Activated CD8-positive, alpha-beta T cell treated with anti-CD3 and anti-CD28 coated beads, Interleukin-2, amount 10 ng/mL, durations not matched to agents 7 days and 5 days (primary cell): ENCODE data around the gene VCL. TPM values are rescaled to one million over a fixed set of nuclear protein-coding genes. Genes with fewer than 3 reads are reported as not detected.

Source experiments
- ATAC-seq: fragments of 150-1000 bp; cut with Tn5 transposase; one replicate; pipeline ENCODE4 v1.10.0; 2021; ENCODE audit warnings: moderate library complexity
- CTCF ChIA-PET: fragments of 350-600 bp; sonication (Branson Sonifier 250); formaldehyde crosslinking; loops from one replicate; lab custom pipeline; 2021; ENCODE audit warnings: antibody characterized with exemption; lab: Charles Lee
- POLR2A ChIA-PET: fragments of 350-600 bp; sonication (Branson Sonifier 250); formaldehyde crosslinking; loops from one replicate; lab custom pipeline; 2021; ENCODE audit warnings: antibody characterized with exemption; lab: Charles Lee
- DNase-seq: peaks from one replicate; pipeline ENCODE4 v3.0.0-alpha.2; 2020
- H3K27ac Mint-ChIP-seq: one replicate; pipeline ENCODE4 v1.8.0; 2021; ENCODE audit warnings: mild to moderate bottlenecking, mixed read lengths
- H3K27me3 Mint-ChIP-seq: one replicate; pipeline ENCODE4 v1.8.0; 2021; ENCODE audit warnings: low read depth, mixed read lengths
- H3K36me3 Mint-ChIP-seq: one replicate; pipeline ENCODE4 v1.8.0; 2021; ENCODE audit warnings: low read depth, mixed read lengths
- H3K4me1 Mint-ChIP-seq: one replicate; pipeline ENCODE4 v1.8.0; 2021; ENCODE audit warnings: low read depth, mixed read lengths
- H3K4me3 Mint-ChIP-seq: one replicate; pipeline ENCODE4 v1.8.0; 2021; ENCODE audit warnings: mild to moderate bottlenecking, mixed read lengths
- H3K9me3 Mint-ChIP-seq: one replicate; pipeline ENCODE4 v1.8.0; 2022; ENCODE audit warnings: mixed read lengths; ENCODE audit not compliant: insufficient read depth
- total RNA-seq, 2 experiments: library from RNA; stranded (reverse); gene quantifications; one replicate each; pipeline ENCODE4 v1.2.3, GENCODE V29; 2021

VCL gene
- total RNA-seq, 2 experiments from 2014 or later, result 31.2 to 33.2 TPM

DNA sequence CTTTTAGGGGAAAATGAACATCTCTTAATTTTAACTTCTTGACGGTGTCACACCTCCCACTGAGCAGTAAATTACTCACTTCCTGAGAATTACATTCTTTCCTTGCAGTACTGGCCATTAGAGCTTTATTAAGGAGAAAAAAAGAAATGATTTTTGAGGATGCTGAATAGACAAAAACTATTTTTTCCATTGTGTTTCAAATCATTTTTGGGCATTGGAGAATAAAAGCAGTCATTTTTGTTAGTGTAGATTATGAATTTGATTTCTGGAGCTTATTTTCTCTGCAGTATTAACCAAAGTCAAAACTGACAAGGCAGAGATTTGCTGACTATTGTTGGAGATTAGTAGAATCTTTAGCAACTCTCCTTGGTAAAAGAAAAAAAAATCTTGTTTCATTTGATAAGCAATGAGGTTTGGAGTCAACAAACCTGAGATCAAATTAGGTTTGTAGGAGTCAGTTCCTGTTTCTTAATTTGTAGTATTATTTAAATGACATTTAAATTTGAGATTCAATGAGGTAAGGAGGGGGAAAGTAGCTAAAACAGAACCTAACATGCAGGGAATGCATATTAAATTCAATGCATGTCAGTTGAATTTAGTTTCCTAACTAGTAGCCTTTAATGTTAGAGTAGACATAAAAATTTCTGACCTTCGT is 82.1 kb downstream of the VCL start:
- H3K27ac Mint-ChIP-seq, result no peak overlapping the region
- no peak for ATAC-seq
- POLR2A ChIA-PET, result interaction anchor here (1.1 kb wide), 1 partner anchor 158 kb away, joined by 3 read pairs; no protein-coding TSS in a partner anchor

DNA sequence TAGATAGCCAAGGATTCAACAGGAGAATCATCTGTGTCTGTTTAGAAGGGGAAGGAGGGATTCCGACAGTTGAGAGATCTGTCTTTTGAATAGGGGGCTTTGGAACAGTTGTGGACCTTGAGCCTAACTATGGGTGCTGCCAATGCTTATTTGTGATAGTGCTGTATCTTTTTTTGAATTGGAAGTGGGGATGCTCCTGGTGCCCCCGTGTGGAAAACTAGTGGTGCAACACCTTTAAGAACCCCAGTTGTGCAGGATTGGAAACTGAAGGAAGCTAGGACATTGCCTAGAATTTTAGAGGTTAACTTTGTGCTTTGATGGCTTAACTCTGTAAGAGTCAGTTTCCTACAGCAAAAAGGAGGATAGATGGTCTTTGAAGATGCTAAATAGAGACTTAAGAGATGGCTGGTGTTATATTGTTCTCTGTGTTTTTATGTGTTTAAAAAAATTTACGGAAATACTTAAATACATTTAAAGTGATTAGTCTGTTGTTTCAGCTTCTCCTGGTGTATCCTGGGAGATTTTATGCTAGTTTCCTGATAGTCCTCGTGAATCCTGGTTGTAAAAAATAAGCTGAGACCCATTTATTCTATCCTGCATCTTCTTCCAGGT is 83.4 kb downstream of the VCL start:
- Mint-ChIP-seq H3K27me3 (no peaks in the 10 kb centered on the region), H3K27ac (peak overlapping the region; percentile 17), H3K4me3 (no peak overlapping the region), H3K4me1 (peaks cover 41% of the 10 kb centered on the region), H3K9me3 (no peaks in the 10 kb centered on the region), H3K36me3 (peaks cover 20% of the 10 kb centered on the region)
- DNase-seq, result peak; percentile 64
- no peak for ATAC-seq
- CTCF ChIA-PET, result interaction anchor here (0.6 to 9.3 kb wide), 43 partner anchors 9 to 761 kb away, joined by 3 to 103 read pairs (median 6); no protein-coding TSS in a partner anchor
- POLR2A ChIA-PET, result no interaction called here

More for the DNA sequence above, 82.1 kb downstream of the VCL start:
- H3K9me3 Mint-ChIP-seq, result no peaks in the 10 kb centered on the region
- H3K27me3 Mint-ChIP-seq, result no peaks in the 10 kb centered on the region
- peaks cover 27% of the 10 kb centered on the region for H3K36me3 Mint-ChIP-seq
- no peak for DNase-seq
- H3K4me1 Mint-ChIP-seq, result peaks cover 38% of the 10 kb centered on the region
- H3K4me3 Mint-ChIP-seq, result no peak overlapping the region
- CTCF ChIA-PET, result interaction anchor here (1.0 to 9.3 kb wide), 26 partner anchors 15 to 230 kb away, joined by 3 to 103 read pairs (median 6); no protein-coding TSS in a partner anchor

DNA sequence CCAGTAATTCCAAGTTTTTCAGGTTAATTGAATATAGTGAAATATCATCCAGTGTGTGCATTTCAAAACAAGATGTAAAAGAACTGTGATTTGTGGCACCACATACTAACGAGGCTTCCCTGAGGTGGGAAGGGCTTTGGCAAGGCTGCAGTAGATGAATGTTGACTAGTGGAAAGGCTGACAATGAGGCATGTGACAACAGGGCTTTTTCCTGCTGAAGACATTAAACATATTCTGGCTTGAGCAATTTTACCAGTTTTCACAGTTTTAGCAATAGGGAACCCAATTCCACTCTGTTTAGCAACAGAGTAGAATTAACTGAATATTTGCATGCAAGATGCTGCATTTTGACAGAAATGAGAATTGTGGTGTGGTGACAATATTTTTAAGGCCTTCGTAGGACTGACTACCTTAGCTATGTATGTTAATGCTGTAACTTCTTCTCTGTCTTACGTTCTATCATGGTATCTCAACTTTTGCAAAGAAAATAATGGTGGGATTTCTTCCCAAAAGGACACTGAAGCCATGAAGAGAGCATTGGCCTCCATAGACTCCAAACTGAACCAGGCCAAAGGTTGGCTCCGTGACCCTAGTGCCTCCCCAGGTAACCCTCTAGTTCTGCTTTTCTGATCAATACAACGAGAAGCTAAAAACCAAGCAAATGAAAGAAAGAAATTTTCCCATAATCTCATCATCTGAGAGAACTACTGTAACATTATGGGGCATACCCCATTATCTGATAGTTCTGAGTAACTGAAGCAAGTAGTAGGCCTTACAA is 84.2 kb downstream of the VCL start:
- no peak for ATAC-seq
- no peaks in the 10 kb centered on the region for H3K27me3 Mint-ChIP-seq
- H3K36me3 Mint-ChIP-seq, result peaks cover 18% of the 10 kb centered on the region
- no peak overlapping the region for H3K4me3 Mint-ChIP-seq
- H3K27ac Mint-ChIP-seq, result no peak overlapping the region
- no peaks in the 10 kb centered on the region for H3K9me3 Mint-ChIP-seq
- CTCF ChIA-PET, result interaction anchor here (0.6 to 9.3 kb wide), 35 partner anchors 8 to 760 kb away, joined by 3 to 103 read pairs (median 6); no protein-coding TSS in a partner anchor
- POLR2A ChIA-PET, result no interaction called here
- peaks cover 41% of the 10 kb centered on the region for H3K4me1 Mint-ChIP-seq
- DNase-seq, result no peak

- DNase-seq, result no peak
- POLR2A ChIA-PET, result interaction anchor here (0.6 kb wide), 2 partner anchors 25 to 311 kb away, joined by 3 to 8 read pairs; a partner anchor contains a TSS
- no peak overlapping the region for H3K4me3 Mint-ChIP-seq
- H3K27me3 Mint-ChIP-seq, result no peaks in the 10 kb centered on the region
- H3K27ac Mint-ChIP-seq, result no peak overlapping the region
- H3K36me3 Mint-ChIP-seq, result peaks cover 10% of the 10 kb centered on the region
- no peak for ATAC-seq
- no peaks in the 10 kb centered on the region for H3K9me3 Mint-ChIP-seq
- CTCF ChIA-PET, result interaction anchor here (0.9 to 9.3 kb wide), 4 partner anchors 20 to 204 kb away, joined by 3 to 103 read pairs (median 14); no protein-coding TSS in a partner anchor
- H3K4me1 Mint-ChIP-seq, result peaks cover 31% of the 10 kb centered on the region
Observed at GRCh38 chr10:74083304-74083703, 85.4 kb downstream of the VCL start.

- CTCF ChIA-PET, result interaction anchor here (1.4 to 9.3 kb wide), 2 partner anchors 19 to 197 kb away, joined by 5 to 103 read pairs; no protein-coding TSS in a partner anchor
- Mint-ChIP-seq H3K27me3 (no peaks in the 10 kb centered on the region), H3K36me3 (peaks cover 15% of the 10 kb centered on the region), H3K4me1 (peaks cover 15% of the 10 kb centered on the region), H3K9me3 (no peaks in the 10 kb centered on the region), H3K4me3 (no peak overlapping the region), H3K27ac (peak overlapping the region; percentile 60)
- DNase-seq, result no peak
- ATAC-seq, result peak; percentile 49
- POLR2A ChIA-PET, result no interaction called here
Observed at GRCh38 chr10:74084955-74085354, 87.0 kb downstream of the VCL start.

GRCh38 chr10:74086317-74086716 is 88.4 kb downstream of the VCL start:
- H3K9me3 Mint-ChIP-seq, result no peaks in the 10 kb centered on the region
- peaks cover 20% of the 10 kb centered on the region for H3K36me3 Mint-ChIP-seq
- no peak overlapping the region for H3K4me3 Mint-ChIP-seq
- CTCF ChIA-PET, result interaction anchor here (1.0 kb wide), 1 partner anchor 200 kb away, joined by 3 read pairs; no protein-coding TSS in a partner anchor
- peaks cover 5% of the 10 kb centered on the region for H3K4me1 Mint-ChIP-seq
- POLR2A ChIA-PET, result interaction anchor here (0.6 kb wide), 1 partner anchor 27 kb away, joined by 3 read pairs; no protein-coding TSS in a partner anchor
- DNase-seq (no peak), ATAC-seq (no peak)
- no peak overlapping the region for H3K27ac Mint-ChIP-seq
- no peaks in the 10 kb centered on the region for H3K27me3 Mint-ChIP-seq

DNA sequence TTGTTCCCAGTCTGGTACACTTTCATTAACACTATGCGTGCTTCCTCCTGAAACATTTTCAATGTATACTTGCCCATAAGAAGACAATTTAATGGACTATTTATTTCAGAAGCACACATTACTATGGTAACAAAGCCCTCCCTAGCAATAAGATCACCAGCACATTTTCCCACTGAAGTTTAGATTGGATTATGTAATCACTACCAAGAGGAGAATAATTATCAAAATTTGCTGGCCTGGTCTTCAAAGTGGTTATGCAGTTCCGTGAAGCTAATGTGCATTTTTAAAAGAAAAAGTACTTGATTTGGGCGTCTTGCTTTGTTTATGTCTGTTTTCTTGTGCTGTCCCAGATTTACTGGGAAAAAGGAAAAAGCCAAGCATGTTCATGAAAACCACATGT is 90.8 kb downstream of the VCL start:
- DNase-seq (no peak), ATAC-seq (no peak)
- Mint-ChIP-seq H3K27ac (no peak overlapping the region), H3K9me3 (no peaks in the 10 kb centered on the region), H3K4me3 (no peak overlapping the region), H3K27me3 (no peaks in the 10 kb centered on the region), H3K36me3 (peaks cover 23% of the 10 kb centered on the region), H3K4me1 (peaks cover 5% of the 10 kb centered on the region)
- POLR2A ChIA-PET, result no interaction called here
- CTCF ChIA-PET, result interaction anchor here (0.9 to 1.2 kb wide), 2 partner anchors 10 to 202 kb away, joined by 3 to 4 read pairs; no protein-coding TSS in a partner anchor

- no peaks in the 10 kb centered on the region for H3K27me3 Mint-ChIP-seq
- peaks cover 31% of the 10 kb centered on the region for H3K36me3 Mint-ChIP-seq
- ATAC-seq (no peak), DNase-seq (no peak)
- ChIA-PET CTCF (interaction anchor here (1.0 to 3.7 kb wide), 2 partner anchors 11 to 206 kb away, joined by 3 to 28 read pairs; no protein-coding TSS in a partner anchor), POLR2A (no interaction called here)
- no peaks in the 10 kb centered on the region for H3K4me1 Mint-ChIP-seq
- no peak overlapping the region for H3K27ac Mint-ChIP-seq
- H3K9me3 Mint-ChIP-seq, result no peaks in the 10 kb centered on the region
- no peak overlapping the region for H3K4me3 Mint-ChIP-seq
Observed at GRCh38 chr10:74092372-74092771, 94.5 kb downstream of the VCL start.

- DNase-seq, result no peak
- ATAC-seq, result no peak
- Mint-ChIP-seq H3K36me3 (peaks cover 39% of the 10 kb centered on the region), H3K9me3 (no peaks in the 10 kb centered on the region), H3K27ac (no peak overlapping the region), H3K27me3 (no peaks in the 10 kb centered on the region), H3K4me3 (no peak overlapping the region), H3K4me1 (no peaks in the 10 kb centered on the region)
- CTCF ChIA-PET, result interaction anchor here (1.4 to 3.8 kb wide), 4 partner anchors 9 to 207 kb away, joined by 4 to 28 read pairs (median 12); no protein-coding TSS in a partner anchor
- POLR2A ChIA-PET, result interaction anchor here (0.6 kb wide), 1 partner anchor 121 kb away, joined by 3 read pairs; no protein-coding TSS in a partner anchor
Observed at GRCh38 chr10:74093530-74094164, 95.7 kb downstream of the VCL start.

GRCh38 chr10:74094231-74094630 is 96.3 kb downstream of the VCL start:
- Mint-ChIP-seq H3K4me1 (peaks cover 3% of the 10 kb centered on the region), H3K9me3 (no peaks in the 10 kb centered on the region), H3K27me3 (no peaks in the 10 kb centered on the region), H3K4me3 (no peak overlapping the region), H3K36me3 (peaks cover 38% of the 10 kb centered on the region), H3K27ac (no peak overlapping the region)
- ATAC-seq, result no peak
- ChIA-PET CTCF (interaction anchor here (1.2 to 3.8 kb wide), 5 partner anchors 9 to 208 kb away, joined by 3 to 28 read pairs (median 5); no protein-coding TSS in a partner anchor), POLR2A (no interaction called here)
- DNase-seq, result no peak
